ENCODE data around the gene CFAP53.
"Not testable (repeated sequence)": the region's sequence is repeated elsewhere in the genome, so short reads cannot be mapped to it uniquely, and the experiment has no call there.

Gene CFAP53

GRCh38 chr18:50288348-50289107, 22.2 kb upstream of the CFAP53 start:
- not testable (repeated sequence) for DNase-seq

GRCh38 chr18:50287441-50288347, 21.4 kb upstream of the CFAP53 start, which contains the start of gene CXXC1:
CXXC1 (minus strand) TSS chr18:50287692; CDS start chr18:50287589, 103 bp downstream.
- peak; percentile 89 to 100 (median 98) for DNase-seq

GRCh38 chr18:50287028-50287440, 20.7 kb upstream of the CFAP53 start:
- peak in 5 of 58 donors; percentile 34 to 51 (median 48) for DNase-seq

DNA sequence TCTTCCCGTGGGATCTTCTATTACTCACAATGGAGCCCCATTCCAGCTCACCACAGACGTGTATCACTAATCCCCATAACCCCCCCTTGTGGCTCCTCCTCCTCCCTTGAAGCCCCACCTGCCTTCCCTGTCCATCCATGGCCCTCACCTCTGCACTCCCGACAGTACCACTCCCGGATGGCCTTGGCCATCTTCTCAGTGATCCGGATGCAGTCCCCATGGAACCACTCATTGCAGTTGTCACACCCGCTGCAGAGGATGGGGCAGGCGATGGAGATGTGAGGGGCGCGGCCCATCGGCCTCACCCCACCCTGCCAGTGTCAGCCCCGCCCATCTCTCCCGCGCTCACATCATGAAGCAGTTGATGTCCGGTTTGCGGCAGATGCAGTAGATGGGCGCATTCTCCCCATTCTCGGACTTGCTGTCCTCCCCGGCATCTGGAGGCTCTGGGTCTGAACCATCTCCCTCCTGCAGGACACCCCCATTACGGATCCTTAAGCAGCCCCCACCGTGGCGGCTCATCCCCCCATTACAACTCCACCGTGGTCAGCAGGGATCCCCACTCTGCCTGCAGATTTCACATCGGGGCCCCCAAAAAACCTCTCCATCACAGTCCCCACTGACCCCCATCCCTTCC, 20.2 kb upstream of the CFAP53 start:
- DNase-seq, result peak in 2 of 58 donors; percentile 20 to 27

DNA sequence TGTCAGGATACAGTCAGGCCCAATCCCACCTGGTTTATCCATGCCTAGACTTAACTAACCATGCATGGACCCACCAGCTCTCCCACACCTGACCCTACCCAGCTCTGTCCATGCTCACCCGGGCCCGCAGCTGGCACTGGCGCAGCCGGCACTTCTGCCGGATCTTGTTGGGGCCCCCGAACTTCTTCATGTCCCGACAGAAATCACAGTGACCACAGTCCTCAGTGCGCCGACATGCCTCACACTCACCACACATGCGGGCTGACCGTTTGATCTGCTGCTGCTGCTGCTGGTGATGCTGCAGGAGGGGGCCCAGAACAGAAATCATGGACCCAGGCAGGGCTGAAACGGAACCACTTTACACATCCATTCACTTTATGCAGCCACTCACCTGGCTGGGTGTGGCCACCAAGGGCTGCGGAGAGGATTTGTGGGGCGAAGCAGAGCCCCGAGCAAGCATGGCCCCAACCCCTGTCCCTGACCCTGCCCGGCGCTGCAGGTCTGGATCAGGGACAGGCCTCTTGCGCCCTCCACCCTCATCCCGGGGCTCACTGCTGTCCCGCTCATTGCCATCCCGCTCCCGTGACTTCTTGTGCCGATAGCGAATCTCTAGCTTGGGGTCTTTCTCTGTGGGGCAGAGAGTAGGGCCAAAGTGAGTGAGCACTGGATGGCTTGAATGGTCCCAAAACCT, 19.5 kb upstream of the CFAP53 start:
- DNase-seq, result no peak

DNA sequence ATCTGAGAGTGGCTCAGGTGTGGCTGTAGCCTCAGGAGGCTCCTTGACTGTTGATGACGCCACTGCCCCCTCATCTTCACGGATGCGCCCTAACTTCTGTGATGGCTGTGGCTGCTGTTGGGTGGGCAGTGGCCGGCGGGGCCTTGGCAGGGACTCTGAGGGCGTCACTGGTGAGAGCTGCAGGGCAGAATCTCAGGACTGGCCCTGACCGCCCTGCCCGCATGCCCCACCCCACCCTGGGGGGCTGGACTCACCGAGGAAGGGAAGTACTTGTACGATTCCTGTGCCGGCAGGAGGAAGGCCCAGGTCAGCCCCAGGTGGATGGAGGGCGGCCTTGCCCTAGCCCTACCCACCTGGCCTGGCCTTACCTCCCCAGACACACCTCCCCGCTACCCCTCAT, 18.8 kb upstream of the CFAP53 start:
- no peak for DNase-seq

DNA sequence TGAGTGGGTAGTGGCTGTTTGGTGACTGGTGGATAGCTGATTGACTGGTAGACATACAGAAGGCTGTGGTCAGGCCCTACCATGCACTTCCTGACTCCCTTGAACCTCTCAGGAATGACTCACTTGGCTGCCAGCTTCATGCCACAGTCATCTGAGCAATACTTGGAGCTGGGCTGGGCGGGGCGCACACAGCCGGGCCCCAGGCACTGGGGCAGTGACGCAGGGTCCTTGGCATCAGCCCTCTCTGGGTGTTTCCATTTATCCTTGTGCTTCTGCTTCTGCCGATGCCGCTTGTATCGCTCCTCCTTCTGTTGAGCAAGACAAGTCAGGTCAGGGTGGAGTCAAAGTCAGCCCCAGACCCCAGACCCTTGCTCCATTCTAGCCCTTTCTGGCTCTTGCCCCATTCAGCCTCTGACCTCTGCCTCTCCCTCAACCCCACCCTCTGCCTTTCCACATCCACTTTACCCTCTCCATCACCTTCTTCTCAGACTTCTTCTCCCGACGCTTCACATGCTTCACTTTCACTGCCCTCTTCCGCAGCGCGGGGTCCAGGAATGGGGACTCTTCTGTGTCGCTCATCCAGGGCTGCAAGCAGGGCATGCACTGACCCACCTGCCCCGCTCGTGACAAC, 18.1 kb upstream of the CFAP53 start:
- DNase-seq, result no peak

GRCh38 chr18:50283469-50284209, 17.3 kb upstream of the CFAP53 start:
- DNase-seq, result no peak

DNA sequence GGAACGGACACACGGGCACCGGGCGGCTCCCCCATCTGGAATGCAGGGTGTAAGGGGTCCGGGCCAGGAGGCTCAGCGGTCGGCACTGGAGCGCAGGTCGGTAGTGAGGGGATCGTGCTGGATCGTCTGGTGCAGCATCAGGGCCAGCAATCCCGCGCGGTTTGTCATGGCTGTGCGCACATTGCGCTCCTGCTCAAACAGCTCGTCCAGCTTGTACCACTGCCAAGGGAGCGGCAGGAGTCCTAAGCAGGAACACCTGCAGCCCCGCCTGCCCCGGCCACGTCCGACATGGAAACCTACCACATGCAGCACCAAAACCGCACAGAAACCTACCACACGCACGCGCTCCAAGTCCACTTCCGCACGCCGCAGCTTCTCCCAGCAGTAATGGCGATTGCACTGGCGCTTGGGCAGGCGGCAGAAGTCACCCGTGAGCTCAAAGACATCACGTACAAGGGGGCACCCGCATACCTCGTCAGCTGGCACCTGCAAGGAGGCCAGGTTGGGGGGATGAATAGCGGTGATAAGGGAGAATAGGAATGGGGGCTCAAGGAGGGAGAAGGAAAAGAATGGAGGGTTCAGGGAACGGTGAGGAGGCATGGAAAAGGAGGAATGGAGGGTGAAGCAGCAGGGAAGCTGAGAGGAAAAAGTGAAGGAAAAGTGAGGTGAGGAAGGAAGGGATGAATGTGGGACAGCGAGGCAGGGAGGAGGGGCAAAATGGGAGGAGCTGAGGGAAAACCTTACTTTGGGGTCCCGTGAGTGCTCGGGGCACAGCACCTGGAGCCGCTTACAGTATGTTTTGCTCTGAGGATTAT, 16.4 kb upstream of the CFAP53 start:
- DNase-seq, result no peak

DNA sequence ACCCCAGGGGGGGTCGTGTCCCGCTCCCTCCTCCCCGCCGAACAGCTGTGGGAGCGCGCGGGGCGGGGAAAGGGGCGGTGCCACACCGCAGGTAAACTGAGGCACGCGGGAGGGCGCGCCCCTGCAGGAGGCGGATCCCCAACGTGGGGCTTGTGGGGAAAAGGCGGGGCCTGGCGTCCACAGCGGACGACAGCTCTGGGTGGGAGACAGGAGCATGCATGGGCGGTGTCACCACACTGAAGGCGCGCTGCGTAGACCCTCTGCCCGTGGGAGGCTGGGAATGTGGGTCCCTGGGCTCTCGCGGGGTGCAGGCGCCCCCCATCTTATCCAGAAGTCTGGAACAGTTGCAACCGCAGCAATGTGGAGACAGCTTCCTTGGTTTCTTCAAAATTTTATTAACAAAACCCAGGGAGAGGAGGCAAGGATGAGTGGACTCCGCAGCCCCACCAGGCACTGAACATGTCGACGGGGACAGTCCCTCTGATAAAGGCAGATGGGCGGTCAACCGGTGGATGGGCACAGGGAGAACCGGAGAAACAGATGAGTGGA, 15.8 kb upstream of the CFAP53 start:
- peak in 1 of 58 donors; percentile 40 for DNase-seq

DNA sequence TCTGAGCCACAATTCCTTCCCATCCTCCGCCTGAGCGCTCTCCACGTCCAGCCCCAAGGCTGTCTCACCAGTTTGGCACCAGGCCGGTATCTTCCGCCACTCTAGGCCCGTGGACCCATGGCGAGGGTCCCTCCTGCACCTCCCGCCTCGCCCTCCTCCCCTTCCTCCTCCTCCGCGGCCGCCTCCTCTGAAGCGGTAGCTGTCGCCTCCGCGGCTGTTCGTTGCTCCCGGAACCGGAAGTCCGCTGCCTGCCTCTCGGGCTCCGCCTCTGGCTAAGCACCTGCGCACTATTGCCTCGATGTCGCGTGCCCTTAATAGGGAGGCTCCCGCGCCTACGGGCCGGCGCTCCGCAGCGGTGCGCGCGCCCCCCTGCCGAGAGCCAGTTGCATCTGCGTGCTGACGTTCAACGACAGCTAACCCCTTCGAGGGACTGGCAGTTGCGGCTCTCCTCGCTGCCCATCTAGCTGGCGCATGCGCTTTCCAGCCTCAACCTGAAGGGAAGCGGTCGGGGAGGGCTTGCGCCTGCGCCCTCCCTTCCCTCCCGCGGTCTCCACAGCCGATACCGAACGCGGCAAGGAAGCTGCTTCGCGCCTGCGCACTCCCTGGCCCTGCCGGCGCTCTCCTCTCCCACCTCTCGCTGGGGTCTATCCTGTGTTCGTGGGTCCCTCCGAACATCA, 15.1 kb upstream of the CFAP53 start, which contains the start of gene MBD1:
MBD1 (minus strand) TSS at position 229 of the 677 bp plus-strand sequence. CDS start 1,531 bp downstream, outside the sequence.
- peak; percentile 90 to 100 (median 98) for DNase-seq

- no peak for DNase-seq
These were observed 14.5 kb upstream of the CFAP53 start for GRCh38 chr18:50280707-50281294.

- DNase-seq, result no peak
These were observed 13.5 kb upstream of the CFAP53 start for GRCh38 chr18:50279752-50280151.

DNA sequence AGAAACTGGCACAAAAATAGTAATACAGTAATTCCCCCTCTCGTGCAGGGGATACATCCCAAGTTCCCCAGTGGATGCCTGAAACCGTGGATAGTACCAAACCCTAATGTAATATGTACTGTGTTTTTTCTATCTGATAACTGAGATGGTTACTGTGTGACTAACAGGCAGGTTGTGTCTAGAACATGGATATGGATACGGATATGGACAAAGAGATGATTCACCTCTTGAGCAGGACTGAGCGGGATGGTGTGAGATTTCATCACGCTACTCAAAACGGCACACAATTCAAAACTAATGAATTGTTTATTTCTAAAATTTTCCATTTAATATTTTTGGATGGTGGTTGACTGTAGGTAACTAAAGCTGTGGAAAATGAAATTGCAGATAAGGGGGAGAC, 11.6 kb upstream of the CFAP53 start:
- DNase-seq, result no peak

- no peak for DNase-seq
These were observed 10.2 kb upstream of the CFAP53 start for GRCh38 chr18:50276452-50276851.

GRCh38 chr18:50275503-50276036, 9.3 kb upstream of the CFAP53 start:
- DNase-seq, result no peak

DNA sequence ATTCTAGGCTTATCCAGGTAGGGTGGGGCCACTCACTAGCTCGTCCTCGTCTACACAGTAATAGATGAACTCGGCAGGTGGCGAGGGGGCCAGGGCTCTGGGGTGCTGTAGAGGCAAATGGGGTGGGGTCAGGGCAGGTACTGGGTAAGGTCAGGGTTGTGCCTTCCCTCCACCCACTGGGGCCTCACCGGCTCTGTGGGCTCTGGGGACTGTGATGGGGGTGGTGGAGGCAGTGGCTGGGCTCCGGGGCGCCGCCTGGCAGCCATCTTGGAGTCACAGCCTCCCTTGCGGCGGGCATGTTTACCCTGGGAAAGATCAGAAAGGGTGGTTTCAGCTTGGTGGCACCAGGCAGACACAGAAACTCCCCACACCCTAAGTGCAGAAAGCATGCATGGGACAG, 8.6 kb upstream of the CFAP53 start:
- no peak for DNase-seq

Data from anterior cingulate cortex (tissue), 58 donors.